Esophagus (tissue), 2 donors: ENCODE measurements around the gene ERGIC3. TPM values are rescaled to one million over a fixed set of nuclear protein-coding genes. Genes with fewer than 3 reads are reported as not detected.
"Not testable (repeated sequence)": the region's sequence is repeated elsewhere in the genome, so short reads cannot be mapped to it uniquely, and the experiment has no call there.

Source experiments
- H3K27ac ChIP-seq, 2 donors: one replicate each; pipeline ENCODE4 v1.5.1; 2013; ENCODE audit warnings: low read depth in 2 of 2, mild to moderate bottlenecking in 2 of 2, inconsistent platforms in 1 of 2, low read length in 1 of 2, moderate library complexity in 1 of 2
- H3K27me3 ChIP-seq, 2 donors: one replicate each; pipeline ENCODE4 v1.6.1; 2013; ENCODE audit warnings: low read length in 2 of 2, control low read depth in 1 of 2, mild to moderate bottlenecking in 1 of 2; ENCODE audit not compliant: insufficient read depth in 2 of 2, control insufficient read depth in 1 of 2
- H3K36me3 ChIP-seq, 2 donors: one replicate each; pipeline ENCODE4 v1.6.1; 2013; ENCODE audit warnings: low read length in 1 of 2; ENCODE audit not compliant: control insufficient read depth in 2 of 2, insufficient read depth in 2 of 2
- H3K4me1 ChIP-seq, 2 donors: one replicate each; pipeline ENCODE4 v1.6.1; 2013; ENCODE audit warnings: low read length in 1 of 2; ENCODE audit not compliant: control insufficient read depth in 2 of 2, insufficient read depth in 2 of 2
- H3K4me3 ChIP-seq, 2 donors: one replicate each; pipeline ENCODE4 v1.5.1; 2013; ENCODE audit warnings: low read length in 2 of 2, mild to moderate bottlenecking in 2 of 2, low read depth in 1 of 2, moderate library complexity in 1 of 2
- H3K9me3 ChIP-seq, 2 donors: one replicate each; pipeline ENCODE4 v1.6.1; 2013; ENCODE audit warnings: mild to moderate bottlenecking in 2 of 2, low read depth in 1 of 2, low read length in 1 of 2, moderate library complexity in 1 of 2; ENCODE audit not compliant: control insufficient read depth in 2 of 2, insufficient read depth in 1 of 2
- WGBS, 2 donors: extraction: QIAGEN DNeasy Blood & Tissue Kit; methylation state at CpG; one replicate each; pipeline ENCODE4 v1.1.7; 2013; 5-methylcytosine and 5-hydroxymethylcytosine counted together
- polyA plus RNA-seq, 2 donors: library from polyadenylated mRNA; stranded (reverse); fragments of 200-250 nt; gene quantifications; one replicate each; pipeline ENCODE4 v1.2.3, GENCODE V29; 2013
- donor health status: healthy with polysubstance abuse.
- donor health status: Bipolar disorder and iron deficiency.

The ERGIC3 gene
- polyA plus RNA-seq, 2 donors, result 104 to 148 TPM

GRCh38 chr20:35541118-35541782 is 628 bp upstream of the ERGIC3 start:
- 31 to 36% methylated on average over 13 of the region's 13 CpGs for WGBS, 2 donors
- Histone ChIP-seq H3K36me3 (no peaks in the 10 kb centered on the region), H3K4me3 (peak overlapping the region; percentile 71 to 94), H3K27me3 (no peaks in the 10 kb centered on the region), H3K9me3 (no peaks in the 10 kb centered on the region), H3K27ac (peak overlapping the region in 1 of 2 donors; percentile 83), H3K4me1 (peaks cover 4 to 6% of the 10 kb centered on the region in 2 donors)

GRCh38 chr20:35542990-35543389 is 1.1 kb downstream of the ERGIC3 start:
- Histone ChIP-seq H3K4me3 (no peak overlapping the region), H3K9me3 (no peaks in the 10 kb centered on the region), H3K27ac (no peak overlapping the region), H3K4me1 (peaks cover 4 to 6% of the 10 kb centered on the region in 2 donors), H3K27me3 (no peaks in the 10 kb centered on the region), H3K36me3 (peaks cover 3 to 5% of the 10 kb centered on the region in 2 donors)
- WGBS, 2 donors, result 92 to 95% methylated on average over 1 of the region's 1 CpG

GRCh38 chr20:35544436-35544835 is 2.6 kb downstream of the ERGIC3 start:
- WGBS, 2 donors, result 94 to 96% methylated on average over 16 of the region's 16 CpGs
- H3K27me3 ChIP-seq, result no peaks in the 10 kb centered on the region
- peaks cover 4 to 6% of the 10 kb centered on the region in 2 donors for H3K4me1 ChIP-seq
- no peaks in the 10 kb centered on the region for H3K9me3 ChIP-seq
- H3K27ac ChIP-seq, result no peak overlapping the region
- H3K4me3 ChIP-seq, result no peak overlapping the region
- peaks cover 5 to 12% of the 10 kb centered on the region in 2 donors for H3K36me3 ChIP-seq

GRCh38 chr20:35544941-35545340 is 3.1 kb downstream of the ERGIC3 start:
- peaks cover 5 to 12% of the 10 kb centered on the region in 2 donors for H3K36me3 ChIP-seq

GRCh38 chr20:35546127-35546526 is 4.2 kb downstream of the ERGIC3 start:
- WGBS, 2 donors, result 76 to 86% methylated on average over 1 of the region's 1 CpG
- no peaks in the 10 kb centered on the region for H3K27me3 ChIP-seq

More at GRCh38 chr20:35544941-35545340, 3.1 kb downstream of the ERGIC3 start:
- not testable (repeated sequence) for H3K4me1 ChIP-seq, H3K27me3 ChIP-seq, H3K9me3 ChIP-seq, H3K4me3 ChIP-seq, H3K27ac ChIP-seq
- 94 to 95% methylated on average over 7 of the region's 7 CpGs for WGBS, 2 donors

GRCh38 chr20:35547329-35547728 is 5.5 kb downstream of the ERGIC3 start:
- 81 to 83% methylated on average over 9 of the region's 9 CpGs for WGBS, 2 donors
- peaks cover 4 to 6% of the 10 kb centered on the region in 2 donors for H3K4me1 ChIP-seq
- H3K9me3 ChIP-seq, result no peaks in the 10 kb centered on the region
- H3K27ac ChIP-seq, result no peak overlapping the region
- H3K27me3 ChIP-seq, result no peaks in the 10 kb centered on the region
- H3K36me3 ChIP-seq, result peaks cover 5 to 21% of the 10 kb centered on the region in 2 donors
- no peak overlapping the region for H3K4me3 ChIP-seq

More at GRCh38 chr20:35546127-35546526, 4.2 kb downstream of the ERGIC3 start:
- Histone ChIP-seq H3K36me3 (peaks cover 5 to 12% of the 10 kb centered on the region in 2 donors), H3K4me1 (peaks cover 4 to 6% of the 10 kb centered on the region in 2 donors), H3K9me3 (no peaks in the 10 kb centered on the region), H3K4me3 (no peak overlapping the region), H3K27ac (no peak overlapping the region)

- no peak overlapping the region for H3K27ac ChIP-seq
- no peak overlapping the region for H3K4me3 ChIP-seq
- no peaks in the 10 kb centered on the region for H3K9me3 ChIP-seq
- no peaks in the 10 kb centered on the region for H3K4me1 ChIP-seq
- WGBS, 2 donors, result 64 to 73% methylated on average over 4 of the region's 4 CpGs
- peaks cover 21 to 42% of the 10 kb centered on the region in 2 donors for H3K36me3 ChIP-seq
- no peaks in the 10 kb centered on the region for H3K27me3 ChIP-seq
Measured at GRCh38 chr20:35551503-35551902, 9.6 kb downstream of the ERGIC3 start.

GRCh38 chr20:35552914-35553313 is 11.0 kb downstream of the ERGIC3 start:
- Histone ChIP-seq H3K36me3 (peaks cover 16 to 51% of the 10 kb centered on the region in 2 donors), H3K27me3 (no peaks in the 10 kb centered on the region), H3K4me3 (no peak overlapping the region), H3K4me1 (no peaks in the 10 kb centered on the region), H3K27ac (no peak overlapping the region), H3K9me3 (no peaks in the 10 kb centered on the region)
- 93 to 94% methylated on average over 3 of the region's 3 CpGs for WGBS, 2 donors

- not testable (repeated sequence) for H3K27ac ChIP-seq, H3K27me3 ChIP-seq, H3K4me1 ChIP-seq, H3K4me3 ChIP-seq, H3K9me3 ChIP-seq
- peaks cover 16 to 50% of the 10 kb centered on the region in 2 donors for H3K36me3 ChIP-seq
- WGBS, 2 donors, result 69 to 75% methylated on average over 4 of the region's 4 CpGs
Measured at GRCh38 chr20:35555461-35555860, 13.6 kb downstream of the ERGIC3 start.
